GM19023 (cell line): ENCODE results near the gene GABRB2.

Source experiments
- ATAC-seq: cut with Tn5 transposase; IDR thresholded peaks from one replicate; pipeline ENCODE4 v1.9.1; 2021; ENCODE audit warnings: mild to moderate bottlenecking, moderate library complexity; ENCODE audit not compliant: unreplicated experiment

GABRB2 gene

DNA sequence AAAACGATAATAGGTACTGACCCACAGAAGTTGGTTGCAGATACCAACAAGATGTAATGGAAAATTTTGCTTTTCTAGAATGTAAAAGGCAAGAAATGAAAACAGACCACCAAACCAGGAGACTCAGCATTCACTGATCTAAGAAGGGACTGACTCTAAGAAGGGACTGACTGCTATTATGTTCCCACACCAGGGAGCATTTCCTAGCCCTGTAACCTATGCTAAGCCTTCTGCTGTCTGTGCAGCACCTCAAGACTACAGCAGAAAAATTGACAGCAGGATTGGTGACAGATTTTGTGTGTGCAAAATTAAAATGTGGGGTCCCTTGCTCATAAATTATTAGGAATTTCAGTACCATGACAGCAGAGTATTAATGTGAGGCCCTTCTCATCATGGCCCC lies 154.8 kb downstream of the GABRB2 start:
- ATAC-seq = no peak

DNA sequence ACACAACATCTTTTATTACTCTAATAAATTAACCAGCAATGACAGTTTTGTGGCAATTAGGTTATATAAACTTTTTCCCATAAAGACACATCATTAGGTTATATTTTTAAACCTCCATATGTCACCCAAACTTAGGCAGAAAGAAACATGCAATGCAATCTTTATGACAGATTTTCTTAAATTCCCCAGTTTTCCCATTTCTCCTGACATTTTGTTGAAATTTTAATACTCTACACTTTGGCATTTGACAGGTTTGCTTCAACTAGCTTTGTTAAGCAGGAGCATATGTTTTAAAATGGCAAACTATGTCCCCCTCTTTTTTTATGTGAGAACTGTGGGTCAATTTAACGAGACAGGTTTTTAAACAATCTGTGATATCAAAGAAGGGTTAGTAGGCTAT lies 155.5 kb downstream of the GABRB2 start:
- no peak for ATAC-seq

- no peak for ATAC-seq
These were observed 159.4 kb downstream of the GABRB2 start for GRCh38 chr5:161387121-161387520.

DNA sequence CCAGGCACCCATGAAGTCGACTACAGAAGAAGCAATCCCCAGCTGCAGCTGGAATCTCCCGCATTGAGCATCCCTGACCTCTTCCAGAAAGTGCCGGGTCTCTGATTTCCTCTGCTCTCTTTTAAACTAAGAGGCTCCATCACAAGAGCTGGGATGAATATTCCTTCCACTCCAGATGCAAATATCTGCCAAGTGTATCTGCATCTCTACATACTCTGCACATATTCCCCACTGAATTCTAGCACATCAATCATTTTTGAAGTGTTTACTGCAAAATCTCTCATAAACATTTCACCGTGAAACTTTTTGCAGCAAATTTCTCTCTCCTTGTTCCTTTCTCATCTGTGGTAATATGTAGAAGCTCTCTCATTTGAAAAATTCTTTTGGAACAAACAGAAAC lies 161.5 kb downstream of the GABRB2 start:
- ATAC-seq = no peak

- no peak for ATAC-seq
These were observed 163.8 kb downstream of the GABRB2 start for GRCh38 chr5:161382685-161383084.

- ATAC-seq = no peak
These were observed 166.0 kb downstream of the GABRB2 start for GRCh38 chr5:161380486-161380885.

GRCh38 chr5:161378701-161379100 lies 167.8 kb downstream of the GABRB2 start:
- ATAC-seq = no peak

- no peak for ATAC-seq
These were observed 170.5 kb downstream of the GABRB2 start for GRCh38 chr5:161376034-161376433.

- ATAC-seq = peak; percentile 38
These were observed 173.2 kb downstream of the GABRB2 start for GRCh38 chr5:161373345-161373707.

- ATAC-seq = peak; percentile 69
These were observed 173.7 kb downstream of the GABRB2 start for GRCh38 chr5:161372682-161373344.

GRCh38 chr5:161369022-161369421 lies 177.5 kb downstream of the GABRB2 start:
- ATAC-seq = no peak

GRCh38 chr5:161358446-161358845 lies 188.1 kb downstream of the GABRB2 start:
- no peak for ATAC-seq

DNA sequence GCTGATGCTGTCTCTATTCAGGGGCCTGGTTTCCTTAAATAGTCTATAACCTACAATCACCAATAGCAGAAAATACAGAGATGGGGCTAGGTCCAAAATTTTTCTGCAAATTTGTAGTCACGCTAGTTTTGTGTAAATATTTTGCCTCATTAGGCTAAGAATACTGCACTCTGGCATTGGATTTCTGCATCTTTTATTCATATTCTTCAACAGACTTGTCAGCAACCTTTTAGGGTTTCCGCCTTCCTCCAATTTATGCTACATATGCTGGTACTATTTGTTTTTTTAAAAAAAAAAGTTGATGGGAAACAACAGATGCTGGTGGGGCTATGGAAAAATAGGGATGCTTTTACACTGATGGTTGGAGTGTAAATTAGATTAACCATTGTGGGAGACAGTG lies 202.3 kb downstream of the GABRB2 start:
- ATAC-seq = no peak

DNA sequence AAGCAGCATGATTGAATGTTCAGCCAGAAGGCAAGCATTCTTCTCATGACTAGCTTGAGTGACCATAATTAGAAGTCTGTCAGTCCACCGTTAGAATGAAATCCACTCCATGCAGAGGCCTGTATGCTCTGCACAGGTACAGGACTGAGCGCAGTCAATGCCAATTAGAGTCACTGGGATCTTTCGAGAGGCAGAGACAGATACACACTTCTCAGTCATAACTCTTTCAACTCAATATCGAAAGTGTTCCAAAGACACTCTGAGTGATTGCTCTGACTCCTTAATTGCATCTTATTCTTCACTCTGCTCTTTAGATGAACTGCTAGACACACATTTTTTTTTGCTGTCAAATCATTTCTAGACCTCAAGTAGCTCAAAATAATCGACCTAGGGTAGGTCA lies 203.6 kb downstream of the GABRB2 start:
- ATAC-seq = no peak

- ATAC-seq = no peak
These were observed 206.5 kb downstream of the GABRB2 start for GRCh38 chr5:161340012-161340411.

GRCh38 chr5:161333194-161333880 lies 213.2 kb downstream of the GABRB2 start:
- no peak for ATAC-seq

- ATAC-seq = no peak
These were observed 214.2 kb downstream of the GABRB2 start for GRCh38 chr5:161332343-161332742.

DNA sequence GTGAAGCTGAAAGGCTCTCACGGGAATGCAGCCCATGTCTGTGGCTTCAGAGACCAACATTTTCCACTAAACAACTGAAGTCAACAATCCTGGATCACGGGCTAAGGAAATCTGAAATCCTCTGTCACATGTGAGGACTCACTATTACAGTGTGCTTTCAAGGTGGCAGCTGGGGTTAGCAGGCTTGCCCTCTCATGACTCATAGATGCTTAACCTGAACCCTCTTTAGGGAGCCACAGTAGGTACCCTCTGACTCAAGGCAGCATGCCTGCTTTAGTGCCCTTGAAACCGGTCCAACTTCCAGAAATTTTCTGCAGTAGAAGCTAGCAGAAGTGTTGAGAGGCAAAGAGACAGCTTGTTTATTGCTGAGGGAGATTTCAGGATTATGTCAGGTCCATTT lies 232.5 kb downstream of the GABRB2 start:
- ATAC-seq = no peak

DNA sequence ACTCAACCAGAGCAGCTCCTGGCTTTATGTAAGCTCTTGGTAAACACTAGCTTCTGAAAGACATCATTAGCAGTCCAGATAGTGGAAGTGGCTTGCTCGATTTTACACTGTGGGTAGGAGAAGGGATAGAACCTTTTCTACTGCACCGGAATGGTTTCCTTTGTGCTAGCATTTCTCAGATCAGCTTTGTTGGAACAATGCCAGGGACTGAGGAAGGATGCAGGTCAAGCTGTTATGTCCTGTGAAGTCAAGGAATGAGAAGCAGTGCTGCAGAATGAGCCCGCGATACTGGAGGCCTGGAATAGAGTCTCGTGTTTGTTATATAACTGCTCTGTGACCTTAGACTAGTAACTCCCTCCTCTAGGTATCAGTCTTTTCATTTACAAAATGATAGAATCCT lies 233.6 kb downstream of the GABRB2 start:
- no peak for ATAC-seq

- ATAC-seq = no peak
These were observed 234.6 kb downstream of the GABRB2 start for GRCh38 chr5:161311965-161312364.

DNA sequence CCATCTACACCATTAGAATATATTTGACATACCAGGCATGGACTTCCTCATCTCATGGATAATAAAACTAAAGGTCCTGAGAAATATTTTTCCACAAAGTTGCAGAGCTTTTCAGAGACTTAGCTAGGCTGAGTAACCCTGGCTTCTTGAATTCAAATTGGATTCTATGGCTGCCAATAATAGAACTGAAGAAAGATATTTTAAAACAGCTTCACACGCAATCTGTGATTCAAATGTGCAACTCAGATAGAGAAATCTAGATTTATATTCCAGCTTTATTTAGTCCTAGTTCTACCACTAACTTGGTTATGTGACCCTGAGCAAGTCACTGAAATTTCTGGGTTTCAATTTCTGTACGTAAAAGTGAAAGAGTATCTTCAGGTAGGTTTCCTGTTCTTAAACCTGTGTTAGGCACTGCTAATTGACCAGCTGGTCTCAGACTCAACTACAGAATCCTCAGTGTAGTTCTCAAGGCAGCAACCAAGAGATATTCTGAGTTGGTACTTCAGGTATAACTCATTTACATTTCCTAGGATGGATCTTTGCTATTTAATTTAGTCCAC lies 235.3 kb downstream of the GABRB2 start:
- peak; percentile 85 for ATAC-seq

DNA sequence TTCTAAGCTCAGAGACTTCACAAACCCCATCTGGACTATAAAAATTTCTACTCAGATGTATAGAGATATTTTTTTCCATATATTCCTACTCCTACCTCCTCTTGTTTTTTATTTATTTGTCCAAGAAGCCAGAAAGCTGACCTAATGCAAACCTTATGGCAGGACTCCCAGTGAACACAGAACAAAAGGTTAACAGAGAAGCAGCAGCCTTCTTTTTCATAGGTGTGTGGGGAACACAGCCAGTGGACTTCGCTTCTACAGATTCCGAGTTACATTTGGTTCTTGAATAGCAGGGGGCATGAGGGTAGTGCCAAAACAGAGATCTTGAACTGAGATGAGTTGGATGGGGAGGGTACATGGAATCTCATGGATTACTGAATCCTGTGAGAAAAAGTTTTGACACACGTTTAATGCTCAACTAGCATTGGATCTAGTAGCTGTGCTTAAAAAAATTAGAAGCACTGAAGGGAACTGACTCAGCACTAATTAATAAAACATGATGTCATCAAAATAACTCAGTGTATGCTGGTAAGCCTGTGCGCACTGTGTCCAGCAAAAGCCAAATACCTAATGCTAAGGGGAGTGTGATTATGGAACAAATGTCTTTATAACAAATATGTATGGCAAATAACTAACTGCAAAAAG lies 240.1 kb downstream of the GABRB2 start:
- ATAC-seq = no peak
